GM21529 (cell line): ENCODE data around the gene INPP5A.
"Not testable (repeated sequence)": the region's sequence is repeated elsewhere in the genome, so short reads cannot be mapped to it uniquely, and the experiment has no call there.

Experiments
- ATAC-seq: cut with Tn5 transposase; IDR thresholded peaks from one replicate; pipeline ENCODE4 v1.9.1; 2021; ENCODE audit not compliant: unreplicated experiment

INPP5A gene

GRCh38 chr10:132808383-132809231, 271.0 kb downstream of the INPP5A start:
- no peak for ATAC-seq

GRCh38 chr10:132809232-132810140, 271.9 kb downstream of the INPP5A start:
- ATAC-seq = no peak

- no peak for ATAC-seq
Measured at GRCh38 chr10:132810141-132810806, 272.7 kb downstream of the INPP5A start.

GRCh38 chr10:132810807-132811700, 273.5 kb downstream of the INPP5A start:
- no peak for ATAC-seq

- no peak for ATAC-seq
Measured at GRCh38 chr10:132811891-132812481, 274.4 kb downstream of the INPP5A start.

- ATAC-seq = no peak
Measured at GRCh38 chr10:132812520-132812919, 274.9 kb downstream of the INPP5A start.

- ATAC-seq = no peak
Measured at GRCh38 chr10:132813001-132813401, 275.4 kb downstream of the INPP5A start.

GRCh38 chr10:132813560-132814468, 276.2 kb downstream of the INPP5A start:
- ATAC-seq = no peak

- ATAC-seq = no peak
Measured at GRCh38 chr10:132814469-132814856, 276.9 kb downstream of the INPP5A start.

- no peak for ATAC-seq
Measured at GRCh38 chr10:132815168-132815857, 277.7 kb downstream of the INPP5A start.

GRCh38 chr10:132816718-132817117, 279.1 kb downstream of the INPP5A start:
- no peak for ATAC-seq

GRCh38 chr10:132817701-132818211, 280.2 kb downstream of the INPP5A start:
- ATAC-seq = no peak

- ATAC-seq = no peak
Measured at GRCh38 chr10:132820056-132820455, 282.5 kb downstream of the INPP5A start.

GRCh38 chr10:132825783-132826523, 288.4 kb downstream of the INPP5A start:
- not testable (repeated sequence) for ATAC-seq

- no peak for ATAC-seq
Measured at GRCh38 chr10:132826524-132827422, 289.2 kb downstream of the INPP5A start.

GRCh38 chr10:132827423-132827789, 289.8 kb downstream of the INPP5A start:
- no peak for ATAC-seq
